T-cell (primary cell): ENCODE results near the gene NKTR. TPM values are rescaled to one million over a fixed set of nuclear protein-coding genes. Genes with fewer than 3 reads are reported as not detected.
A peak's percentile ranks its signal among the peaks of the same experiment; 100 is the strongest.

Experiments used
- ATAC-seq, 4 experiments: fragments of 200-7000 bp in 3 of 4; fragments of 150-1000 bp in 1 of 4; cut with Tn5 transposase; replicated peaks in 1 of 4; 1 replicate in 3 of 4; 2 replicates in 1 of 4; pipeline ENCODE4 v1.10.0; 2021; ENCODE audit warnings: moderate library complexity in 3 of 4, mild to moderate bottlenecking in 2 of 4, moderate number of reproducible peaks in 1 of 4
- CTCF ChIA-PET, 2 donors: fragments of 300-600 bp; sonication (Branson Sonifier 250); formaldehyde crosslinking; loops; one replicate each; lab custom pipeline; 2022; ENCODE audit warnings: antibody characterized with exemption in 2 of 2; lab: Charles Lee
- POLR2A ChIA-PET, 2 donors: fragments of 300-600 bp; sonication (Branson Sonifier 250); formaldehyde crosslinking; loops; one replicate each; lab custom pipeline; 2022; ENCODE audit warnings: antibody characterized with exemption in 2 of 2; lab: Charles Lee
- DNase-seq, 35 experiments: peaks; one replicate each; pipeline versions ENCODE4 v3.0.0 to v3.0.0-alpha.2; 2013 to 2023
- H3K27ac ChIP-seq: one replicate; pipeline ENCODE4 v1.5.1; 2013; ENCODE audit warnings: low read length
- H3K27me3 ChIP-seq, 2 experiments: replicated peaks in 1 of 2; 1 replicate in 1 of 2; 2 replicates in 1 of 2; pipeline versions ENCODE4 v1.6.1 to v1.7.0; 2013; ENCODE audit warnings: low read length in 1 of 2, mixed read lengths in 1 of 2; ENCODE audit not compliant: control insufficient read depth in 2 of 2, insufficient read depth in 2 of 2; ENCODE audit errors: extremely low read depth in 1 of 2
- H3K36me3 ChIP-seq, 2 donors: 1 replicate in 1 of 2; 2 replicates in 1 of 2; pipeline versions ENCODE4 v1.6.1 to v1.7.0; 2013; ENCODE audit warnings: low read length in 1 of 2; ENCODE audit not compliant: control insufficient read depth in 2 of 2, insufficient read depth in 1 of 2; ENCODE audit errors: extremely low read depth in 1 of 2
- H3K4me1 ChIP-seq, 2 experiments: 1 replicate in 1 of 2; 2 replicates in 1 of 2; pipeline versions ENCODE4 v1.6.1 to v1.7.0; 2013; ENCODE audit warnings: low read length in 2 of 2, mixed read lengths in 1 of 2; ENCODE audit not compliant: insufficient read depth in 2 of 2, control insufficient read depth in 1 of 2; ENCODE audit errors: extremely low read depth in 1 of 2
- H3K4me3 ChIP-seq, 2 donors: 1 replicate in 1 of 2; 2 replicates in 1 of 2; pipeline versions ENCODE4 v1.5.1 to v1.7.0; 2013; ENCODE audit warnings: mild to moderate bottlenecking in 2 of 2, low read length in 1 of 2, moderate library complexity in 1 of 2; ENCODE audit not compliant: control insufficient read depth in 1 of 2; ENCODE audit errors: extremely low read depth in 1 of 2
- H3K9me3 ChIP-seq: 2 replicates; pipeline ENCODE4 v1.7.0; 2013
- H3K27ac Mint-ChIP-seq, 2 donors: one replicate each; pipeline ENCODE4 v1.8.0; 2020 to 2021; ENCODE audit warnings: mild to moderate bottlenecking in 2 of 2, mixed read lengths in 2 of 2
- H3K27me3 Mint-ChIP-seq, 2 donors: one replicate each; pipeline ENCODE4 v1.8.0; 2021 to 2022; ENCODE audit warnings: mixed read lengths in 2 of 2
- H3K36me3 Mint-ChIP-seq: one replicate; pipeline ENCODE4 v1.8.0; 2021; ENCODE audit warnings: mixed read lengths
- H3K4me1 Mint-ChIP-seq, 3 donors: one replicate each; pipeline ENCODE4 v1.8.0; 2020 to 2022; ENCODE audit warnings: mixed read lengths in 3 of 3, mild to moderate bottlenecking in 1 of 3
- H3K4me3 Mint-ChIP-seq, 3 donors: one replicate each; pipeline ENCODE4 v1.8.0; 2020 to 2022; ENCODE audit warnings: mild to moderate bottlenecking in 3 of 3, mixed read lengths in 3 of 3, moderate library complexity in 3 of 3
- H3K9me3 Mint-ChIP-seq, 3 donors: one replicate each; pipeline ENCODE4 v1.8.0; 2020 to 2022; ENCODE audit warnings: mixed read lengths in 3 of 3
- WGBS: methylation state at CpG from one replicate; pipeline ENCODE4 v1.1.5; 2013; ENCODE audit warnings: missing lambda C conversion rate; ENCODE audit not compliant: insufficient coverage; 5-methylcytosine and 5-hydroxymethylcytosine counted together
- total RNA-seq, 35 experiments: library from RNA in 6 of 35; stranded (reverse) in 6 of 35; fragments of 120-200 nt in 1 of 35; gene quantifications; one replicate each; pipeline versions ENCODE4 v1.2.1 to v1.2.4 and lab custom pipeline; 2013 to 2026

NKTR gene
- total RNA-seq, 5 donors from 2014 or later (not counting 1 experiment from before 2014, with no cell fraction given) = 185 to 252 (median 209) TPM

- no CpG with 5 or more reads among the region's 6 CpGs for WGBS
- peak in 2 of 4 experiments; percentile 21 to 42 for ATAC-seq
- peak overlapping the region; percentile 74 to 84 for H3K27ac Mint-ChIP-seq
Measured at GRCh38 chr3:42640771-42641370, 40.4 kb downstream of the NKTR start.

GRCh38 chr3:42647821-42648459 is 47.5 kb downstream of the NKTR start:
- POLR2A ChIA-PET = no interaction called here

More at GRCh38 chr3:42640771-42641370, 40.4 kb downstream of the NKTR start:
- H3K4me3 Mint-ChIP-seq = no peak overlapping the region
- peaks cover 6 to 66% of the 10 kb centered on the region in 2 donors for H3K36me3 ChIP-seq
- H3K4me1 ChIP-seq = peaks cover 0 to 19% of the 10 kb centered on the region in 2 experiments
- no peaks in the 10 kb centered on the region for H3K27me3 ChIP-seq
- no peaks in the 10 kb centered on the region for H3K9me3 ChIP-seq
- CTCF ChIA-PET = no interaction called here
- H3K36me3 Mint-ChIP-seq = peaks cover 38% of the 10 kb centered on the region
- no peak overlapping the region for H3K27ac ChIP-seq
- no peak overlapping the region for H3K4me3 ChIP-seq
- peaks cover 7 to 12% (median 12%) of the 10 kb centered on the region in 3 donors for H3K4me1 Mint-ChIP-seq
- POLR2A ChIA-PET = no interaction called here
- no peak for DNase-seq
- H3K27me3 Mint-ChIP-seq = no peaks in the 10 kb centered on the region
- no peaks in the 10 kb centered on the region for H3K9me3 Mint-ChIP-seq

GRCh38 chr3:42649006-42649405 is 48.5 kb downstream of the NKTR start:
- CTCF ChIA-PET = no interaction called here
- H3K36me3 Mint-ChIP-seq = peaks cover 30% of the 10 kb centered on the region
- ATAC-seq (no peak), DNase-seq (no peak)
- no CpG with 5 or more reads among the region's 2 CpGs for WGBS
- Histone ChIP-seq H3K4me1 (peaks cover 0 to 16% of the 10 kb centered on the region in 2 experiments), H3K27ac (no peak overlapping the region), H3K36me3 (peaks cover 5 to 38% of the 10 kb centered on the region in 2 donors), H3K9me3 (no peaks in the 10 kb centered on the region), H3K27me3 (peaks cover 0 to 16% of the 10 kb centered on the region in 2 experiments), H3K4me3 (no peak overlapping the region)
- H3K4me1 Mint-ChIP-seq = peaks cover 13 to 31% (median 16%) of the 10 kb centered on the region in 3 donors
- no peaks in the 10 kb centered on the region for H3K27me3 Mint-ChIP-seq
- H3K9me3 Mint-ChIP-seq = no peaks in the 10 kb centered on the region
- no peak overlapping the region for H3K4me3 Mint-ChIP-seq
- peak overlapping the region; percentile 41 to 47 for H3K27ac Mint-ChIP-seq
- POLR2A ChIA-PET = no interaction called here

More at GRCh38 chr3:42647821-42648459, 47.5 kb downstream of the NKTR start:
- no peaks in the 10 kb centered on the region for H3K9me3 Mint-ChIP-seq
- peak overlapping the region; percentile 2 to 41 for H3K27ac Mint-ChIP-seq
- 100% methylated on average over 1 of the region's 5 CpGs for WGBS
- Histone ChIP-seq H3K36me3 (peaks cover 5 to 48% of the 10 kb centered on the region in 2 donors), H3K9me3 (no peaks in the 10 kb centered on the region), H3K27ac (no peak overlapping the region), H3K4me3 (no peak overlapping the region), H3K27me3 (peaks cover 0 to 5% of the 10 kb centered on the region in 2 experiments), H3K4me1 (peaks cover 0 to 6% of the 10 kb centered on the region in 2 experiments)
- ATAC-seq (no peak), DNase-seq (no peak)
- no peak overlapping the region for H3K4me3 Mint-ChIP-seq
- CTCF ChIA-PET = no interaction called here
- H3K27me3 Mint-ChIP-seq = no peaks in the 10 kb centered on the region
- H3K4me1 Mint-ChIP-seq = peaks cover 7 to 22% (median 8%) of the 10 kb centered on the region in 3 donors
- peaks cover 39% of the 10 kb centered on the region for H3K36me3 Mint-ChIP-seq

- H3K27me3 Mint-ChIP-seq = no peaks in the 10 kb centered on the region
- ATAC-seq = no peak
- peak overlapping the region in 1 of 2 donors; percentile 39 for H3K27ac Mint-ChIP-seq
- Histone ChIP-seq H3K27me3 (peaks cover 0 to 19% of the 10 kb centered on the region in 2 experiments), H3K36me3 (peaks cover 5 to 30% of the 10 kb centered on the region in 2 donors), H3K9me3 (no peaks in the 10 kb centered on the region), H3K4me1 (peaks cover 0 to 20% of the 10 kb centered on the region in 2 experiments), H3K27ac (no peak overlapping the region), H3K4me3 (no peak overlapping the region)
- POLR2A ChIA-PET = interaction anchor here in 1 of 2 donors (0.6 kb wide), 1 partner anchor 8 kb away, joined by 3 read pairs; no protein-coding TSS in a partner anchor
- H3K9me3 Mint-ChIP-seq = no peaks in the 10 kb centered on the region
- H3K4me1 Mint-ChIP-seq = peaks cover 8 to 31% (median 16%) of the 10 kb centered on the region in 3 donors
- no peak for DNase-seq
- CTCF ChIA-PET = no interaction called here
- WGBS = 88% methylated on average over 4 of the region's 4 CpGs
- H3K4me3 Mint-ChIP-seq = no peak overlapping the region
- H3K36me3 Mint-ChIP-seq = peaks cover 25% of the 10 kb centered on the region
Measured at GRCh38 chr3:42649783-42650182, 49.3 kb downstream of the NKTR start.

DNA sequence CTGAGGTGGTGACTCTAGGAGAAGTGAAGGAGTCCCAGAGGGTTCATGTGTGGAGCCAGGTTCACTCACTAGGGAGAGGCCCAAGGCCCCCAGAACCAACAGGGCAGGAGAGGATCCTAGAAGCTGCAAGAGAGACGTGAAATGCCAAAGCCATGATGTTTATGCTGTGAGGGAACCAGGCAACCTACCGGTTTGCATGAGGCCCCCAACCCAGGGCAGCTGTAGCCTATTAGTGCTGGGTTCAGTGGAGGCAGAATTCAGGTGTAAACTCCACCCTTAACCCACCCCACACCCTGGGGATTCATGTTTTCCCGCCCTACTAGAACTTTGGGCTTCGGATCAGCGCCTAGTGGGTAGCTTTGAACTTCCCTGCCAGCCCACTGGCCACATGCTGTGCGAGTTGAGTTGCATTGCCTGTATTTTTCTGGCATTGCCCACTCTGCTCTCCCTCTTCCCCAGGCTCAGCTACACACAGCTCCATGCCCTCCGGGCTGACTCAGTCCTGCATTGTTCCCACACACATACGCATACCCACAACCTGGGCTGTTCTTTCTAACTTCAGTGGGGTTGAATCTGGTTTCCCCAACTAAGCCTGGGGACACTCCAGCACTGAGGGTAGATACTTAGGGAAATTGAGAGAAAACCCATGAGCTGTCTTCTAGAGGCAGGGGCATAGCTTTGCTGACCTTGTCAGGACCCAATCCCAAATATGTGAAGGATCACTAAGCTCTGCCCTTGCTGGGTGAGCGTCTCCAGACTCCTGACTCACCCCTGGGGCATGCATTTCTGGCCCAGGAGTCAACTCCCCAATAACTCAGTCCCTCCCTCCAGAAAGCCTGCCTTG is 51.0 kb downstream of the NKTR start:
- H3K4me3 Mint-ChIP-seq = peak overlapping the region in 1 of 3 donors; percentile 47

GRCh38 chr3:42652251-42652610 is 51.7 kb downstream of the NKTR start:
- Mint-ChIP-seq H3K4me3 (no peak overlapping the region), H3K4me1 (peaks cover 6 to 29% (median 13%) of the 10 kb centered on the region in 3 donors), H3K27me3 (no peaks in the 10 kb centered on the region), H3K36me3 (peaks cover 14% of the 10 kb centered on the region), H3K9me3 (no peaks in the 10 kb centered on the region), H3K27ac (peak overlapping the region in 1 of 2 donors; percentile 28)
- H3K9me3 ChIP-seq = no peaks in the 10 kb centered on the region
- no peak overlapping the region for H3K4me3 ChIP-seq
- H3K27ac ChIP-seq = no peak overlapping the region
- peaks cover 0 to 26% of the 10 kb centered on the region in 2 experiments for H3K4me1 ChIP-seq
- H3K36me3 ChIP-seq = peaks cover 5 to 14% of the 10 kb centered on the region in 2 donors
- ATAC-seq (no peak), DNase-seq (no peak)
- CTCF ChIA-PET = no interaction called here
- POLR2A ChIA-PET = interaction anchor here in 1 of 2 donors (1.1 kb wide), 1 partner anchor 15 kb away, joined by 3 read pairs; no protein-coding TSS in a partner anchor
- H3K27me3 ChIP-seq = peaks cover 0 to 26% of the 10 kb centered on the region in 2 experiments
- WGBS = 100% methylated on average over 1 of the region's 1 CpG

More for the DNA sequence above, 51.0 kb downstream of the NKTR start:
- Histone ChIP-seq H3K36me3 (peaks cover 5 to 21% of the 10 kb centered on the region in 2 donors), H3K4me1 (peaks cover 0 to 26% of the 10 kb centered on the region in 2 experiments), H3K27me3 (peaks cover 0 to 26% of the 10 kb centered on the region in 2 experiments), H3K9me3 (no peaks in the 10 kb centered on the region), H3K27ac (no peak overlapping the region), H3K4me3 (no peak overlapping the region)
- ChIA-PET POLR2A (interaction anchor here in 1 of 2 donors (1.1 kb wide), 1 partner anchor 15 kb away, joined by 3 read pairs; no protein-coding TSS in a partner anchor), CTCF (no interaction called here)
- Mint-ChIP-seq H3K36me3 (peaks cover 20% of the 10 kb centered on the region), H3K27ac (peak overlapping the region; percentile 7 to 28), H3K27me3 (no peaks in the 10 kb centered on the region), H3K9me3 (no peaks in the 10 kb centered on the region), H3K4me1 (peaks cover 6 to 34% (median 16%) of the 10 kb centered on the region in 3 donors)
- DNase-seq (no peak), ATAC-seq (no peak)
- WGBS = 90% methylated on average over 2 of the region's 9 CpGs
